ENCODE data around the gene SERTM1. TPM values are rescaled to one million over a fixed set of nuclear protein-coding genes. Genes with fewer than 3 reads are reported as not detected.
A peak's percentile ranks its signal among the peaks of the same experiment; 100 is the strongest.

The SERTM1 gene
- total RNA-seq, 1 donor from 2014 or later: not detected

DNA sequence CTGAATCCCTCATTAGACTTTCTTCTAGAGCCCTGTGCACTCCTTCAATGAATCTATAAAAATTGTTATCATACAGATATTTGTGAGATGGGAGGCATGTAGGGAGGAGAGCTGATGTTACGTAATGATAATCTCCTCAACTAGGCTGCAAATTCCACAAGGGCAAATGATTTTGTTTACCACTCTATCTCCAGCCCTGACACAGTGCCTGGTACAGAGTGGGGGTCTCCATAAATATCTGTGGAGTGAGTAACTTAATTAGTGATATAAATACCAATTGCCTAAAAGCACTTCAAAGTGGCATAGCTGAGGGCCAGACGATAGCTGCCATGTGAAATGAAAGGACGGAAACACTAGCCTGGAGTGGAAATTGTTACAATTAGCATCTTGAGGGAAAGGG, 54.2 kb downstream of the SERTM1 start:
- Mint-ChIP-seq H3K27me3 (ENCODE audit: low read depth) (peaks cover 17% of the 10 kb centered on the region), H3K4me1 (ENCODE audit: low read depth) (no peaks in the 10 kb centered on the region), H3K36me3 (ENCODE audit: low read depth) (no peaks in the 10 kb centered on the region), H3K9me3 (ENCODE audit: low read depth) (peaks cover 3% of the 10 kb centered on the region), H3K4me3 (ENCODE audit: unreplicated experiment) (no peak overlapping the region), H3K27ac (ENCODE audit: unreplicated experiment) (no peak overlapping the region)
- TF ChIP-seq, protein P1, sequence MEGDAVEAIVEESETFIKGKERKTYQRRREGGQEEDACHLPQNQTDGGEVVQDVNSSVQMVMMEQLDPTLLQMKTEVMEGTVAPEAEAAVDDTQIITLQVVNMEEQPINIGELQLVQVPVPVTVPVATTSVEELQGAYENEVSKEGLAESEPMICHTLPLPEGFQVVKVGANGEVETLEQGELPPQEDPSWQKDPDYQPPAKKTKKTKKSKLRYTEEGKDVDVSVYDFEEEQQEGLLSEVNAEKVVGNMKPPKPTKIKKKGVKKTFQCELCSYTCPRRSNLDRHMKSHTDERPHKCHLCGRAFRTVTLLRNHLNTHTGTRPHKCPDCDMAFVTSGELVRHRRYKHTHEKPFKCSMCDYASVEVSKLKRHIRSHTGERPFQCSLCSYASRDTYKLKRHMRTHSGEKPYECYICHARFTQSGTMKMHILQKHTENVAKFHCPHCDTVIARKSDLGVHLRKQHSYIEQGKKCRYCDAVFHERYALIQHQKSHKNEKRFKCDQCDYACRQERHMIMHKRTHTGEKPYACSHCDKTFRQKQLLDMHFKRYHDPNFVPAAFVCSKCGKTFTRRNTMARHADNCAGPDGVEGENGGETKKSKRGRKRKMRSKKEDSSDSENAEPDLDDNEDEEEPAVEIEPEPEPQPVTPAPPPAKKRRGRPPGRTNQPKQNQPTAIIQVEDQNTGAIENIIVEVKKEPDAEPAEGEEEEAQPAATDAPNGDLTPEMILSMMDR (IDR thresholded peaks at IDR 0.05): no peak
- DNase-seq (ENCODE audit: low spot score): no peak

DNA sequence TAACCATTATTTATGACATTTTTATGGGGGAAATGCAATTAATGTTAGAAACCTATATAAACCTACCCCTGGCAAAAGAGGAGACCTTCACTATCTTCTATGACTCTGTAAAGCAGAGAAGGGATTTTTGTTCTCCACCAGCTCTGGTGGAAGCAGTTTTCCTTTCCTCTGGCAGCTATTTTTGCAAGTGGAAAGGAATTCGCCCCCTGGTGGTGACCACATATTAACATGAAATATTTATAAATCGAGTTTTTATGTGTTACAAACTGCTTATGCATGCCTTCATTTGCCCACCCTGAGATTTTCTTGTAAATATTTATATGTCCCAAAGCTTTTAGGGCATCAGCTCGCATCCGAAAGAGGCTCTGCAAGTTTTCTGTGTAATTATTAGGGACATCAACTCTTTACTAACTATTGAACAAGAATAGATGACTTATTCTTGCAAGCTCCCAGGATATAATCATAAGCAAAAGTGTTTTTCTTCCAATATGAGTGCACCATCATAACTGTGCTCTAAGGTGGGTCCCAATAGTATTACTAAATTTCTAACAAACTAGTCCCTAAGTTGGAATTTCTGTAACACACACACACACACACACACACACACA, 62.4 kb downstream of the SERTM1 start:
- TF ChIP-seq, protein P1 (IDR thresholded peaks at IDR 0.05): peak; percentile 90
- Mint-ChIP-seq H3K27me3 (ENCODE audit: low read depth) (peaks cover 17% of the 10 kb centered on the region), H3K4me3 (ENCODE audit: unreplicated experiment) (no peak overlapping the region), H3K9me3 (ENCODE audit: low read depth) (peaks cover 8% of the 10 kb centered on the region), H3K27ac (ENCODE audit: unreplicated experiment) (no peak overlapping the region), H3K36me3 (ENCODE audit: low read depth) (no peaks in the 10 kb centered on the region), H3K4me1 (ENCODE audit: low read depth) (no peaks in the 10 kb centered on the region)
- no peak for DNase-seq (ENCODE audit: low spot score)

DNA sequence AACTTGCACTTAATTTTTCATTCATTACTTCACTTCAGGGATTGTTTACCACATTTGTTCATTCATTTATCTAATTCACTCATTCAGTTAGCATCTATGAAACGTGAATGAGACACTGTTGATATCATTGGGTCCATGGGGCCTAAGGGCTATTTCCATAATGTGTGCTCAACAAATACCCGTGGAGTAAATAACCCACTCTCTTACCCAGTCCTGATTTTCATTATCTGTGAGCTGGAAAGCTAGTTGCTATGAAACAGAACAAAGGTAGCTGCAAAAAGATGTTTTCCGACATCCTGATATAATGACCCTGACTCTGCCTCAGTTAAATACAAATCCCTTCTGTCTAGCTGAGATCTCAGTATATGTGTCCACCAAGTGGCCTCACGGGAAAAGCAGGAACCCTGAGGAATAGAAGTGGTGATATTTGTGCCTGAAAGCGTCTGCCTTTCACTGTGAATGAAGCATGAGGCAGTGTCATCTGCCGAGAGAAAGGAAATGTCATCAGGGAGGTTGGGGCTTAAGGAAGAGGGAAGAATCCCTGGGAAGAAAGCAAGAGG, 63.8 kb downstream of the SERTM1 start:
- Mint-ChIP-seq H3K9me3 (ENCODE audit: low read depth) (peaks cover 11% of the 10 kb centered on the region), H3K36me3 (ENCODE audit: low read depth) (no peaks in the 10 kb centered on the region), H3K27ac (ENCODE audit: unreplicated experiment) (no peak overlapping the region), H3K4me1 (ENCODE audit: low read depth) (no peaks in the 10 kb centered on the region), H3K27me3 (ENCODE audit: low read depth) (peaks cover 18% of the 10 kb centered on the region), H3K4me3 (ENCODE audit: unreplicated experiment) (no peak overlapping the region)
- TF ChIP-seq, protein P1 (IDR thresholded peaks at IDR 0.05): no peak
- no peak for DNase-seq (ENCODE audit: low spot score)

DNA sequence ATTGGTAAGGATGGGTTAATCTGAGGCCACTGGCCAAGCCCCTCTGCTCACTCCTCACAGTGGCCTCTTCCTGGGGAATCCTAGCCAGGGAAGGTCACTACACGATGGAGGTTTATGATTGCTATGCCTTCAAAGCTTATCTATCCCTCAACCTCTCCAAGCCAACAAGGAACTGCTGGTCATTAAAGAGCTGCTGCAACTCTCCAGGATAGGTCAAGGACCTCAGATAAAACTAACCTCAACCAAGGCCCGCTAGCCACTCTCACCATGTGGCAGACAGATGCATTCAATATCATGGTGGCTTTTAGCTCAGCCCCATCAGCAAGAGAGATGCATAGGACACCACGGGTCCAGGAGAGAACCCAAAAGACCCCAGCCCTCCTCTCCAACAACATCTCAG, 71.6 kb downstream of the SERTM1 start:
- Mint-ChIP-seq H3K27ac (ENCODE audit: unreplicated experiment) (no peak overlapping the region), H3K36me3 (ENCODE audit: low read depth) (no peaks in the 10 kb centered on the region), H3K27me3 (ENCODE audit: low read depth) (peaks cover 7% of the 10 kb centered on the region), H3K9me3 (ENCODE audit: low read depth) (peaks cover 13% of the 10 kb centered on the region), H3K4me1 (ENCODE audit: low read depth) (peaks cover 10% of the 10 kb centered on the region), H3K4me3 (ENCODE audit: unreplicated experiment) (no peak overlapping the region)
- TF ChIP-seq, protein P1 (IDR thresholded peaks at IDR 0.05): no peak
- no peak for DNase-seq (ENCODE audit: low spot score)

DNA sequence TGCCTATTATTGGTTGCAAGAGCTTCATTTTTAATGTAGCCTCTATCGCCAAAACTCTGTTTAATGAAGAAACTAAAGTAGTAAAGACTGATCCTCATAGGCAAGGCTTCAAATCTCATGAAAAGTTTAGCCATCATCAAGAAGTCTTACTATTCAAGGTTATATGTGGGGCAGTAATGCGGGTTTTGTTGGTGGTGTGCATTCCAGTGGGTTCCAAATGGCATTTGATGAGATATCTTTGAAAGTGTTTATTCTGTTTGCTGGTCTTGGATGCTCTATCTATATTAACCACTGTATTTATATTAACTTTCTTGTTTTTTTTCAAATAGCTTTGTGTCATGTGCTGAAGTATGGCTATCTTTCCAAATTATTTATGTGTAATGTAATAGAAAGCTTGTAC, 72.2 kb downstream of the SERTM1 start:
- Mint-ChIP-seq H3K36me3 (ENCODE audit: low read depth) (peaks cover 2% of the 10 kb centered on the region), H3K27ac (ENCODE audit: unreplicated experiment) (no peak overlapping the region), H3K4me3 (ENCODE audit: unreplicated experiment) (no peak overlapping the region), H3K27me3 (ENCODE audit: low read depth) (peaks cover 9% of the 10 kb centered on the region), H3K4me1 (ENCODE audit: low read depth) (peaks cover 10% of the 10 kb centered on the region), H3K9me3 (ENCODE audit: low read depth) (peaks cover 13% of the 10 kb centered on the region)
- no peak for DNase-seq (ENCODE audit: low spot score)
- TF ChIP-seq, protein P1 (IDR thresholded peaks at IDR 0.05): no peak

Other genes with a start within 250 kb of the SERTM1 start
- 0.27 to 0.38 TPM in 2 of 3 replicates, not detected in the other for gene CCNA1, start 241.5 kb upstream of the SERTM1 start, total RNA-seq
- 5.0 to 5.3 TPM (median 5.1 TPM) in 3 replicates for gene RFXAP, start 145.2 kb downstream of the SERTM1 start, total RNA-seq
- gene SMAD9, start 246.2 kb downstream of the SERTM1 start, total RNA-seq: 8.4 to 9.5 TPM (median 8.9 TPM) in 3 replicates

All from chondrocyte (in vitro differentiated cells).